C4-2B (cell line): Measurements from ENCODE around the gene NTRK3.

Source experiments
- ZFX ChIP-seq: fragments of 450-650 bp; IDR thresholded peaks from 2 replicates; pipeline ENCODE4 v1.6.1; 2017
- TF ChIP-seq, protein P1 (sequence below): fragments of 450-650 bp; conservative IDR thresholded peaks from 2 replicates; pipeline ENCODE4 v1.5.1; 2017; ENCODE audit warnings: mild to moderate bottlenecking

DNA sequence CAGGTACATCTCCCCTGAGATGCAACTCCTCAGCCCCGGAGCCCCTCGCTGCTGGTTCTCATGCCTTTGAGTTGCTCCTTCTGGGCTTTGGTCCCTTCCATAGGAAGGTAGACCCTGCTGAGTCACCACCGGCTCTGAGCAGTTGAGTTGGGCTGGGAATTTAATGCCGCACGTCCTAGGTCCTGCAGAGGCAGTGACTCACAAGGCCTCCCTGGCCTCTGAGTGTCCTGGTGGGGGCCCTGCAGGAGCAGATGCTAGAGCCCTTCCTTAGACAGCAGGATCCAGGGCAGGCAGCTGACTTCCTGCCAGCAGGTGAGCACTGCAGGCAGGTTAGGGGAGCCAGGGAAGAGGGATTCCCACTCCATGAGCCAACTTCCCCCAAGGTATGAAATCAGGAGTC is 5.5 kb upstream of the NTRK3 start:
- TF ChIP-seq, protein P1, sequence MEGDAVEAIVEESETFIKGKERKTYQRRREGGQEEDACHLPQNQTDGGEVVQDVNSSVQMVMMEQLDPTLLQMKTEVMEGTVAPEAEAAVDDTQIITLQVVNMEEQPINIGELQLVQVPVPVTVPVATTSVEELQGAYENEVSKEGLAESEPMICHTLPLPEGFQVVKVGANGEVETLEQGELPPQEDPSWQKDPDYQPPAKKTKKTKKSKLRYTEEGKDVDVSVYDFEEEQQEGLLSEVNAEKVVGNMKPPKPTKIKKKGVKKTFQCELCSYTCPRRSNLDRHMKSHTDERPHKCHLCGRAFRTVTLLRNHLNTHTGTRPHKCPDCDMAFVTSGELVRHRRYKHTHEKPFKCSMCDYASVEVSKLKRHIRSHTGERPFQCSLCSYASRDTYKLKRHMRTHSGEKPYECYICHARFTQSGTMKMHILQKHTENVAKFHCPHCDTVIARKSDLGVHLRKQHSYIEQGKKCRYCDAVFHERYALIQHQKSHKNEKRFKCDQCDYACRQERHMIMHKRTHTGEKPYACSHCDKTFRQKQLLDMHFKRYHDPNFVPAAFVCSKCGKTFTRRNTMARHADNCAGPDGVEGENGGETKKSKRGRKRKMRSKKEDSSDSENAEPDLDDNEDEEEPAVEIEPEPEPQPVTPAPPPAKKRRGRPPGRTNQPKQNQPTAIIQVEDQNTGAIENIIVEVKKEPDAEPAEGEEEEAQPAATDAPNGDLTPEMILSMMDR, result no peak
- TF ChIP-seq ZFX, result no peak
